HG03571 (cell line): ENCODE data around the gene RNF115.

Experiments
- ATAC-seq: cut with Tn5 transposase; IDR thresholded peaks from one replicate; pipeline ENCODE4 v1.9.1; 2021; ENCODE audit not compliant: unreplicated experiment

RNF115 gene

DNA sequence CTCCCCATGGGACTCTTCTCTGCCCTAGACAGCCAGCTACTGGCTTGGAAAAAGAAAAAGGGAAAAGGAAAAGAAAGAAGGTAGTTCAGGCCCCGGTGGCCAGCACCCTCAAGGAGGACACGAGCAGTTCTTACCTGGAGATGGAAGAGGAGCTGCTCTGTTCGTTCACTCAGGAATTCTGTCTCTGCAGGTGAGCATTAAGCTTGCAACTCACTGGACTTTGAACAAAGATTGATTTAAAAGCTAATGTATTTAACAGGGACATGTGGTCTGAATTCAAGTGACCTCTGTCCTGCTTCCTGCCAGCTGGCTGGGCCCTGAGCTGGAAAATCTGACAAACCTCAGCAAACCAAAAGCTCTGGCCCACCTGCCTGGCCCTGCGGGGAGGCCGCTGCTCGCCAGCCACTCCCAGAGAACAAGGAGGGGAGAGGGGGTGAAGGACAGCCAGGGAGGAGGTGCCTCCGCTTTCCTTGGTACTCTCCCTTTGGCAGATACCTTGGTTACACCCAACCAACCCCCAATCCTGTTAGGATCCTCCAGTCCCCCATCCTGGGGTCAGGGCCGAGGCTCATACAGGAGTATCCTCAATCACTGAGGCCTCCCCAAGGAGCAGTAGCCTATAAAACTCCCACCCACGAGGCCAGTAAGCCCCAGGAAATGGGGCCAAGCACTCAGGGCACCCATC is 116.6 kb downstream of the RNF115 start, which contains the start of gene PDZK1:
TSS of gene PDZK1 (minus strand) at position 186 of the 685 bp plus-strand sequence. CDS start 19,347 bp downstream, outside the sequence.
- ATAC-seq: no peak

DNA sequence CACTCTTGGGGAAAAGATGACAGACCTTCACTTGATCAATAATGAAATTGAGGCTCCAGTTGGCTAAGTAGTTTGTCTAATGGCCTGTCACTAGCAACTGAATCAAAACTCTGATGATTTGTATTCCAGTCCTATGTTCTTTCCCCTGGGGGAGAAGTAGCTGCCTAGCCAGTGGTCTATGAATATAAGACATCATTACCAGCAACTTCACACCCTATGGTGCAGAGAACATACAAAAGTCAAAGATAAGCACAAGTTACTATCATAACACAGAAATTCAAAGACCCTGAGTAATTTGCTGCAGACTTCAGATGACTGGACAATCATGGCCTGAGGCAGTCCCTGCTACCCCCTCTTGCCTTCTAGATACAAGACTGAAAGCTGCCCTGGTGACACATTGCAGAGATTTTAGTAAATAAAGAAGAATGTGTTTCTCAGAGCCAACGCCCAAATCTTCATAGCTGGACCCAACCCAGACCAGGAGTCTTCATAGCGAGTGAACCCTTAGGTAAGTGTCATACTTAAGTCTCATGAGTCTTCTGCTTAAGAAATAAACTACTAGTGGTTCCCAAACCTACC is 117.7 kb downstream of the RNF115 start:
- no peak for ATAC-seq

DNA sequence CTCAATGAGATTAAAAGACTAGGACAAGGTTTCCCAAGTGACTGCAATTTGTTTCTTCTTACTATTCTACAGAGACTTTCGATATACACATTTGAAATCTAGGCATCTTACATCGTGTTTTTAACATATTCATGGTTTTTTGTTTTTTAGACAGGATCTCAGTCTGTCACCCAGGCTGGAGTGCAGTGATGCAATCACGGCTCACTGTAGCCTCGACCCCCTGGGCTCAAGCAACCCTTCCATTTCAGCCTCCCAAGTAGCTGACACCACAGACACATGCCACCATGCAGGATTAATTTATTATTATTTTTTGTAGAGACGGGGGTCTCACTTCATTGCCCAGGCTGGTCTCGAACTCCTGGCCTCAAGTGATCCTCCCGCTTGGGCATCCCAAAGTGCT is 118.3 kb downstream of the RNF115 start:
- no peak for ATAC-seq

DNA sequence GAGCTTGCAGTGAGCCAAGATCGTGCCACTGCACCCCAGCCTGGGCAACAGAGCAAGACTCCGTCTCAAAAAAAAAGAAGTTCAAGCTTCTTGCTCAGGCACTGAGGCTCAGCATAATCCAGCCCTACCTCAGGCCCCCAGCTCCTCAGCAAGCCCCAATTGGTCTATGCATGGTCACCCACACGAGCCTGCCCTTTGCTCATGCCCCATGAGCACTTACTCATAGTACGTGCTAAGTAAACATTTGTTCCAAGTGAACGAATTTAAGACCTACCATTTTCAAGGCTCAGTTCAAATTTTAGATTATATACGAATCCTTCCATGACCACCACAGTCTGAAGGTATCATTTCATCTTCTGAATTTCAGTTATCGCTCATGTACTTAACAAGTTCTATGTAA is 121.1 kb downstream of the RNF115 start:
- ATAC-seq: no peak

DNA sequence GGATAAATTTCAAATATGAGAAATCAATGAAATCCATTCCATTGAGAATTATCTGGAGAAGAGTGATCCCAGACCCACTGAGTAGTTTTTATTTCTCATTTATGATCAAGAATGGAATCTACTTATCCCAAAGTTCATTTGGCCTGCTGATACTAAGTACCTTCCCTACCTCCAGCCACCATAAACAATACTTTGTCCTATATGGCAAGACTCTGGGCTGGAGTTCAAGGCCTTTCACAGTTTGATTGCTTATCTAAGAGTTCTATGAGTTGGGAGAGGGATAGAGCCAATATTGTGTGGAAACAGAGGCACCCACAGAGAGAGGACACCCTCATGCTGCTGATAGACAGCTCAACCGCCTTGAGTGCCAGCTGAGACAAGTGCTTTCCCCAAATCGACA is 121.8 kb downstream of the RNF115 start:
- no peak for ATAC-seq

DNA sequence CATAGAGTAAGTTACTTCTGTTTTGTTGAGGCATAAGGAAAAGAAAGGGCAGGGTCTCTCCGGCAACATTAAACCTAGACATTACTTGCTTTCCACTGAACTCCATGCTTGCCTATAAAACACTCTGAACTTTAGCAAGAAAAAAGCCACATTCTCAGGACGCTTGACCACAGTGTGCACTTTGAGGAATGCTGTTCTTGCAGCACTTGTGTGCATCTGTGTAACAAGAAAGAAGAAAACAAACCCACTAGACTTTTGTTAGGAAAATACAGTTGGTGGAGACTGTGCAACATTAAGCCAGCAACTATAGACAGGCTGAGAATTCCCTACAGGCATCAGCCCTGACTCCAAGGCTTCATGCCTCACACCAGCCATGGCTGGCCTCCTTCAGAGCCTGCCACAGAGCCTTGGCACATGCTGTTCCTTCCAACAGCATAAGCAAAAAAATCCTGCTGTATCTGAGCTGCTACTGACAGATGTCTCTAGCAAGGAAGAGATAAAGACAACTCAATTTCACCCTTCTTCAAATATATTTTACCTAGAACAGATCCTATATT is 122.5 kb downstream of the RNF115 start:
- no peak for ATAC-seq

DNA sequence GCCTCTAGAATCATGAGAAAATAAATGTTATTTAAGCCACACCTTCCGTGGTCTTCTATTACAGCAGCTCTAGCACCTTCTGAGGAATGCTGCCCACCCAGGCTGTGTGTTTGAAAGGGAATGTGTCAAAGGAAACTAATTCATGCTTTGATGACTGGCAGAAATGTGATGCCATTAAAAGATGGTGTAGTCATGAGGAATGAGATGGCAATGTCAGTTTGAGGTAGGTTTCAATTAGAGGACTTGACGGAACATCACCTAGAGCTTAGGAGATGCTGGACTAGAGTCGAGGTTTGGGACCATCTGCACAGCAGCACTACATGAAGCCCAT is 127.3 kb downstream of the RNF115 start:
- ATAC-seq: no peak

DNA sequence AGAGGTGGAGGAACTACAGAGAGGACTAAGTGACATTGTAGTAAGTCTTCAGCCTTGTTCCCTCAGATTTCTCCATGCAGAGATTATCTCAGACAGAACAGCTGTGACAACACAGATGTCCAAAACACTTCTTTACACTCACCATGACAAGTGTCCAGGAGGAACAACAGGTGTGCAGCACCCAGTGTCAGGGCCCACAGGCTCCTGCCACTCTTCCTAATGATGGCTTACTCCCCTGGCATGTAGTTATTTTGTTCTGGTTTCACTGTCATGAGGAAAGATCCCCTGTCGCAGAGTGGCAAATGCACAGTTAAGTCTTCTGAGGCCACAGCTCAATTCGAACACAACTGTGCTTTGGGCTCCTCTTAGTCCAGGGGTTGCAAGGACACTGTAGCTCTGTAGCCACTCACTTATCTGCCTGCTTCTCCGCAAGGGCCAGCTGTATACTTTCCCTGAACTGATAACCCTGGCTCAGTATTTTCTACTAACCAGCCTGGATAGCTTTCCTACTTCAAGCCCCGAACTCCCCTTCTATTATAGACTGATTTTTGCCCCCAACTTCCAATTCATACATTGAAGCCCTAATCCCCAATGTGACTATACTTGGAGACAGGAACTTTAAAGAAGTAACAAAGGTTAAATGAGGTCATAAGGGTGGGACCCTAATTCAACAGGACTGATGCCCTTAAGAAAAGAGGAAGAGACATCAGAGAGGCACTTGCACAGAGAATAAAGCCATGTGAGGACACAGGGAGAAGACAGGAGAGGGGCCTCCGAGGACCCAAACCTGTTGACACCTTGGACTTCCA is 127.9 kb downstream of the RNF115 start:
- no peak for ATAC-seq

DNA sequence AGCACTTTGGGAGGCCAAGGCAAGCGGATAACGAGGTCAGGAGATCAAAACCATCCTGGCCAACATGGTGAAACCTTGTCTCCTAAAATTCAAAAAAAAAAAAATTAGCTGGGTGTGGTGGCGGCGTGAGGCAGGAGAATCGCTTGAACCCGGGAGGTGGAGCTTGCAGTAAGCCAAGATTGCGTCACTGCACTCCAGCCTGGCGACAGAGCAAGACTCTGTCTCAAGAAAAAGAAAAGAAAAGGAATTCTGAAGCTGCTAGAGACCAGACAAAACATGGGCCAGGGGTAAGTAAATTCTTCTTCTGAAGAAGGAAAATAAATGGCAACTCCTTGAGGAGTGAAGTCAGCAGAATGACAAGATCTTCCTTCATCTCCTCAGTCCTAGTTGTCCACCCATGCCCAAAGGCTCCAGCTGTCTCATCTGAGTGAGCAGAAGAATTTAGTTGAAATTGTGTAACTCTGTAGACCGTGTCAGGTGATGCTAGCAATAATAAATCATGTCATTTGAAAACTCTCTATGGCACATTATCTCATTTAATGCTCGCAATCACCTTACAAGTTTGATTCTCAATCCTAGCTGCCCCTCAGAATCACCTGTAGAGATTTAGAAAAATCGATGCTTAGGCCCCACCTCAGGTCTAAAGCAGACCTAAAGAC is 131.0 kb downstream of the RNF115 start:
- ATAC-seq: no peak

DNA sequence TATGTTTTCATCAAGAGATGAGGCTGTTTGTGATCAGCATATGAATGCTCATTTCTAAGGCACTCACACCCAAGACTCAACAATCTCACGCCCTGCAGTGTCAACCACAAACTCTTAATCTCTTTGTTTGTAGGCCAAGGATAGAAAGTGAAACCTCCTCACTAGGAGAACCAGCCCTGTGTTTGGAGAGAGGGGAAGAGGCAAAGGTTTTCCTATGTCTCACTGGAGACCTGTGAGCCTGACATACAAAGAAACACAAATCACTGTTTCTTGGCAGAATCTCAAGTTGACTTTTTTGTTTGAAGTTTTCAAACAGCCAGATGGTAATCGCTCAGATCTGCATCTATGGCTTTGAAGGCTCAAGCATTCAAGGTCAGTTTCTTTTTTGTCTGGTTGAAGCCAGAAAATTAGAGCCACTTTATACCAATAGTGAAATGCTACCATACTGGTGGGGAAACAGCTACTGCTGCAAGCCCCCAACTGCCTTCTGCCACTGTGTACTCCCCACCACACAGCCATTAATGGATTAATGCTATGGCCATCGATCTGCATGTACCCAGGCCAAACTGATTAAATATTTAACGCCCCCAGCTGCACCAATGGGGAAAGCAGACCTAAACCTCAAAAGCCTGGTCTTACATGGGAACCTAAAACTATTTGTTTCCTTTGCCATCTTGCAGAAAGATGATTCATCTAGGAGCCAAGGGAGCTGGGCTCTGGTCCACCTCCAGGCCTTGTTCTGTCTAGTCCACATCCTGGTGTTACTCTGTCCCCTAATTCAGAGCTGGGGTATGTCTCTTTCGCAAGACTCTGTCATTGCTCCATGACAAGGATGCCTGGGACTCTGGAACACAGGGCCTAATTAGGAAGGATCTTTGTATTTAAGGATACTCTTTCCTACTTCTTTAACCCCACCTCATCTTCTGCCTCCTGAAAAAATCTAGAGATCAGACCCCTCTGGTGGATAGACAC is 133.0 kb downstream of the RNF115 start:
- no peak for ATAC-seq

DNA sequence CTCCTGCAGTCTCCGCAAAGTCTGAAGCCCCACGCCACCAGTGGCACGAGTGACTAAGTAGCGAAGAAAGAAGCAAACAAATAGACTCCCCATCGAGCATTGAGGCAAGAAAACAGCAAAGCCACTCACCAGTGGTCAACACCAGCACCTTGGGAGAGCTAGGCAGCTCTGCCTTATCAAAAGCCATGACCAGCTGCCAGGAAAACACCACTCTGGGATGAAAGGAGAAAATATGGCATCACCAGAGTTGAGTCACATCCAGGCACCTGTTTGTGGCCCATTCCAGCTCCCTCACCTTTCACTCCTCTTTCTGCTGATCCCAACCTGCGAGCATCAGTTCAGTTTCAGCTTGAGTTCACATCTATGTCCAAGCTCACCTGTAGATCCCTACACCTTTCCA is 134.0 kb downstream of the RNF115 start:
- no peak for ATAC-seq

DNA sequence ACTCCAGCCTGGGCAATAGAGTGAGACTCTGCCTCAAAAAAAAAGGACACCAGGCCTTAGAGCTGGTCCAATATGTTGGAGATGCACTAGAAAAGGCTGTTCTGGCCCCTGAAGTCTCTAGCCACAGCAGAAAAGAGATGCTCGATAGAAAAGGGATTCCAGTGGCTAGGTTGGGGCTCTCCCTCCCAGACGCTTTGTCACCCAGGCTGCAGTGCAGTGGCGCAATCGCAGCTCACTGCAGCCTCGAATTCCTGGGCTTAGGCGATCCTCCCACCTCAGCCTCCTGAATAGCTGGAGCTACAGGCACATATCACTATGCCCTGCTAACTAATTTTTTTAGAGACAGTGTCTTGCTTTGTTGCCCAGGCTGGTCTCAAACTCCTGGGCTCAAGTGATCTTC is 135.0 kb downstream of the RNF115 start:
- no peak for ATAC-seq
